NCI-H2196 treated with DMSO at 0.1 percent for 48 hours (cell line): ENCODE results near the gene MOB1B.

Experiments used
- DNase-seq: peaks from one replicate; lab custom pipeline; 2025; ENCODE audit not compliant: unreplicated experiment; lab: John Stamatoyannopoulos, UW

Gene MOB1B

DNA sequence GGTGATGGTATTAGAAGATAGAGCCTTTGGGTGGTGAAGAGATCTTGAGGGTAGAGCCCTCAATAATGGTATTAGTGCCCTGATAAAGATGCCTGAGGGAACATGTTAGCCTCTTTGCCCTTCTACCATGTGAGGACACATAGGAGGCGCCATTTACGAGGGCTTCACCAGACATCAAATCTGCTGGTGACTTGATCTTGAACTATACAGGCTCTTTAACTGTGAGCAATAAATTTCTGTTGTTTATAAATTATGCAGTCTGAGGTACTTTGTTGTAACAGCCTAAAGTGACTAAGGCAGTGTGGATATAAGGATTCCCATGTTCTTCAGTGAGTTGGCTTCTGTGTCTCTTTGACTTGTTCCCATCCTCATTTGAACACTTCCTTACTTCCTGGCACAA, 11.8 kb downstream of the MOB1B start:
- no peak for DNase-seq

DNA sequence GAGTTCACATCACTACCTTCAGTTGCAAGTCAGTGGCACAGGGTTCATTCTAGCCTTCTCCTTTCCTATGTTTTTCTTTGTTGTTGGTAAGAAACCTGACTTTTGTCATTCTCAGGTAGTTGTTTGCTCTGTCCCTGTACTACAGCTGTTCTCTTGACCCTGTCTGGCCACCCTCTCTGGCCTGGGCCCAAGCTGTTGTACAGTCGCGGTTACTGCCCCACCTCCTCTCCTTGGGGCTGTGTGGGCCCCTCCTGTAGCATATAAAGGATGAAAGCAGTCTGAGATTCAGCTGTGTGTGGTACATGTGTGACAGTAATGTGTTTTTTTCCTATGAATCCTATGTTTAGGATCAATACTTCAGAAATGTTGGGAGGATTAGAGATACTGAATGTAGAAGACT, 12.5 kb downstream of the MOB1B start:
- DNase-seq, result no peak

DNA sequence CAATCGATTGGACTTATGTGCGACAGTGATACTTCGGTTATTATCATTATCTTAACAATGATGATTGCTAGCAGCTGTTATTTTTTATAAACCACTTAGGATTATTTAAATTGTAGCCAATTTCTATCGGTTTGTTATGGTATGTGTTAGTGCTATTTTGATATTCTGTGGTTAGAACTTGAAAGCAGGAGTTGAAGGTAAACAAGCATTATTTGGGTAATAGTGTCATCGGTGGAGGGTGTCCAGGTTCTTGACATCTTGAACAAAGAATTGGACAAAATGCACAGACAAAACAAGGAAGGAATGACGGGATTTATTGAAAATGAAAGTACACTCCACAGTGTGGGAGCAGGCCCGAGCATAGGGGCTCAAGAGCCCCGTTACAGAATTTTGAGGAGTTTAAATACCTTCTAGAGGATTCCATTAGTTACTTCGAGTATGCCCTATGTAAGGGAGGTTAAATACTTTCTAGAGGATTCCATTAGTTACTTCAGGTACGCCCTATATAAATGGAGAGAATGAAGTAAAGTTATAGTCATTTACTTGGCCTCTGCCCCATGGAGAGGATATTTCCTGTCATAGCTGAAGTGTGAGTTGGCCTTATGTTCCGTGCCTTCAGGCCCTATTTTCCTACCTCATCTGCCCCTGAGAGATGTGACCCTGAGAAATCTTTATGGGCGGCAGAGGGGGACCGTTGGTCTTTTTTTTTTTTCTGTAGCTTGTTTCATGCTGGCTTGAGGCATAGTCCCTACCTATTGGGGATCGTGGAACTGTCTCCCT, 13.1 kb downstream of the MOB1B start:
- no peak for DNase-seq

DNA sequence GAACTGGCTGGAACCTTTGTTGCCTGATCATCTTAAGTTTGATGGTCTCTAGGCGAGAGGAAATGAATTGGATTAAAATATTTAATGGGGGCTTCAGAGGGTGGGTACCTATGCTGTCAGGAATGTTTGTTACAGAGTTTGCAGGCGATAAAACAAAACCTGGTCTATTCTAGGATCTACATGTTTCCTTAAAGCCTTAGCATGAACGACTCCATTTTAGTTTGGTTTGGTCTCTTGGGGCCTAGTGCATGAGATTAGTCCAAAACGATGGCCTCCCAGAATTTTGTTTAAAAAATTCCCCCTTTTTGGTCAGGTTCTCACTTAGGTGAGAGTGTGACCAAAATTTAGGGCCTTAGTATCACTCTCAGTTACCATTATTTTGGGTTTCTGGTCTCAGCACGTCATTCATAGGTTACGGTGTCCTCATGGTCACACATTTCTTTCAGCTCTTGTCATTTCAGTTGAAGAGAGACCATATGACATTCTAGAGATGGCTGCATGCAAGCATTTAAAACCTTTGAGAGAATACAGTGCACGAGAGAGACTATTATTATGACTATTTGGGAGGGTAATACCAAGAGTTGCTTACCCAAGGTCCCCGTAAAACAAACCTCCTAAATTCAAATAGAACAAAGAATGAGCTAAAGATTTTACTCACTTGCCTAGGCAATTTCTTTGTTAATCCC, 13.8 kb downstream of the MOB1B start:
- DNase-seq, result no peak

DNA sequence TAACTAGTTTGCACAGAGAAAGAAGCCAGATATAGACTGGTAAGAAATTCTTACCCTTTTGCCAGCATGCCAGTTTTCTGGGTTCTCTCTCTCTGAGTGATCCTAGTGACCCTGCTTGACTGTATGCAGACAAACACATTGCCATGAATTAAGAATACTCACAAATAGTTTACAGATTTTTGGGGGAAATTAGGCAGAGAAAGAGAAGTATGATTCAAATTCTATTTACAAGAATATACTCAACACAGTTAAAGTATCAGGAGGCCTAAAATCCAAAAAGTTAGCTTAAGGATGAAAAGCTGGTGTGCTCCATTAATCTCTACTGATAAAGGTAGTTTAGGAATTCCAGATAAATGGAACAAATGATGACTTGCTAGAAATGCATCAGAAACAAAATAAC, 18.4 kb downstream of the MOB1B start:
- no peak for DNase-seq

DNA sequence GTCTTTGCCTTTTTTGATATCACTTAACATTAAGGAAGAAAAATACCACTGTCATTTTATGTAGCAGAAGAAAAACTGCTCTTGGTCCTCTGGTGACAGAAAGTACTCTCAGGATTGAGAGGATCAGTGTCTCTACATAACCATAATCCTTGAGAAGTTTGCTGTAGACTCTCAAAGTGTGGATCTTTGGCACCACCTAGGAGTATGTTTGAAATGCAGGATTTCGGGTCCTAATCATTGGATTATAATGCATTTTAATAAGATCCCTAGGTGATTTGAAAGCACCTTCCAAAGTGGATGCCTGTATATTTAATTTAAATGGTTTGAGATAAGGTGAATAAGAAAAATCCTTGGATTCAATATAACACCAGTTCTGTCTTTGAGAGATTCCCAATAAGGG, 23.2 kb downstream of the MOB1B start:
- DNase-seq, result no peak

DNA sequence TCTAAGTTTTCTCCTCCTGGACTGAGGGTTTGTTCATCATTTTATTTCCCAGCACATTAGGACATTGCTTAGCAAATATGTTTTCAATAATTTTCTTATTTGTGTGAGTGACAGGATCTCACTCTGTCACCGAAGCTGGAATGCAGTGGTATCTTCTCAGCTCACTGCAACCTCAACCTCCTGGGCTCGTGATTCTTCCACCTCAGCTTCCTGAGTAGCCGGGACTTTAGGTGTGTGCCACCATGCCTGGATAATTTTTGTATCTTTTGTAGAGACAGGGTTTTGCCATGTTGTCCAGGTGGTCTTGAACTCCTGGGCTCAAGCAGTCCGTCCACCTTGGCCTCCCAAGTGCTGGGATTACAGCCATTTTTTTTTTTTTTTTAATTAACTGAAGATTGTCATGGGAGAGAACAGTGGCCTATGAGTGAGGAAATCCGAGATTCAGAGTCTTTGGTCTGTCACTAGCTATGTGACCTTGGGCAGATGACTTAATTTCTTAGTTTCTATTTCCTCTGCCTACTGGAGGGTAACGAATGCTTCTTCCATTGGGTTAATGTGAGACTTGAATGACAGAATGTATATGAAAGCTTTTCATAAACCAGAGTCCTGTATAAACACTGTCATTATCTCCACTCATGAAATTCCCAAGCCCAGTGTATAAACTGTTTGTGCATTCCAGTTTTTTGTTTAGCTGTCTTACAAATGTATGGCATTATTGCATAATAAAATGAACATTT, 23.9 kb downstream of the MOB1B start:
- DNase-seq, result no peak

DNA sequence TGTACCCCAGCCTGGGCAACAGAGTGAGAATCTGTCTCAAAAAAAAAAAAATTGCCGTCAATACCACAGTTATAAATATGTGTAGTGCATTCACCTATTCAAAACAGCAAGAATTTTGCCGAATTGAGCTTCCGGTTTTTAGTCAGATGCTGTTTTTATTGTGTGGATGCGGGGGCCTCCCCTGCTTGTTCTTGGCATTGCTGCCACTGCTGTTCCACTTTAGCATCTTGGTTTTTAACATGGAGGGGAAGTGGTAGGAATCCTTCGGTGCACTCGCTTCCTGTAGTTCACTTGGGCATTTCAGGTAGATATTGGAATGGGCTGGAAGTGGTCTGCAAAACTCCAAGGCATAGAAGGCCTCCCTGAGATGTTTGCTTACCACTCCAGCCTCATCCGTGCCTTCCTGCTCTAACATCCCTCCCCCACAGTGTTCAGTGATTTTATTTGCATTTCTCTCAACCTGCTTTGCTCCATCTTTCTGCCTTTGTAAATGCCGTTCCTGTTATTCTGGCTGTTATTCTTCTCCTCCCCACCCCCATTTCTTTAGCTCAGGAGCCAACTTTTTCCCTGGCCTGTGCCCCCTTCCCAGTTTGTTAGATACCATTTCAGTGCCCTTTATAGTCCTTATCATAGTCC, 25.5 kb downstream of the MOB1B start:
- no peak for DNase-seq

DNA sequence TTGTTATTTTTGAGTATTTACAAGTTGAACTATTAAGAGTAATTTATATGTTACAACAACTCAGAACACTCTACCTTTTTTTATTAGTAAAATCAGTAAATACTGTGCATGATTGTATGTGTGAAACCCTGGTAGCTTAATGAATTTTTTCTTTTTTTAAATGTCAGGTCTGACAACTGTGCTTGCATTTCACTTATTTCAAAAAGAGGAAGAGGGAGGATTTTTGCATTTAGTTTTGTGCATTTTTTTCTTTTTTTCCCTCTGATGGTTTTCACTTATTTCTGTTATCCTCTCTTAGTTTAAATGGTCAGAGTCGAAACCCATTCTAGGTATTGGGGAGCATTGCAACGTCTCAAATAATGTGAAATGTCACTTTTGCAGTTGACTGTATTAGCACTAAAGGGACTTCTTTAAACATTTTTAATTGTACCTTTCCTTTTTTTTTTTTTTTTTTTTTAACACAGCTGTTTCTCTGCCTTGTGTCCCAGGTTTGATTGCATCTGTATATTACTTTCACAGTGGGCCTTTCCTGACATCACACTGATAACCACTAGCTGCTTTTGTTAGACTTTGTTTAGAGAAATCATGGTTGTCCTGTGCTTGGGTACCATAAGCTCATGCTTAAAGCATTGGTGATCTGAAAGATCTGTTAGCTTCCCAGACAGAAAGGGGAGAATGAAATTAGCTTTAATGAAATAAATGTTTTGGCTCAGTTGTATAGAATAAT, 28.5 kb downstream of the MOB1B start:
- no peak for DNase-seq

DNA sequence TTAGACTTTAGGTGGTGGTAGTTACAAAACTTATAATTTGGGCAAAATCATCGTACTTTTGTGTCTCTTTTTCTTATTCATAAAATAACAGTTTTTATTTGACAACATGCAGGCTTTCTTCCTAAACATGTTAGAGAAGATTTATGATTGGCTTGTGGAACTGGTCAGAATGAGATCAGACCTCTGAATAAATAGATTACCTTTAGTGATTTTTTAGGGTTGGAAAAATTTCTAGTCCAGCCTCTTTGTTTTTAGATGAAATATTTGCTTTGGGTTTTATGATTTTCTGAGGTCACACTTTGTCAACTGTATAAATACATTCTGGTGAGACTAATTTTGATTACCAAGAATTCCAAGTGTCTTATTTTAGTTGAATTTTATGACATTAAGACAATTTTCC, 29.2 kb downstream of the MOB1B start:
- no peak for DNase-seq

DNA sequence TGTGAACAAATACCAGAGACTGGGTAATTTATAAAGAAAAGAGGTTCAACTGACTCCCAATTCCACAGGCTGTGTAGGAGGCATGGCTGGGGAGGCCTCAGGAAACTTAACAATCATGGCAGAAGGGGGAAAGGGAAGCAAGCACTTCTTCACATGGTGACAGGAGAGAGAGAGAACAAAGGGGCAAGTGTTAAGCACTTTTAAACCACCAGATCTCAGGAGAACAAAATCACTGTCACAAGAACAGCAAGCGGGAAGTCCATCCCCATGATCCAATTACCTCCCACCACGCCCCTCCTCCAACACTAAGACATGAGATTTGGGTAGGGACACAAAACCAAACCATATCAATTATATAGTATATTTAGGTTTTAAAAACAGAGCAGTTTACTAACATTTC, 30.8 kb downstream of the MOB1B start:
- no peak for DNase-seq

DNA sequence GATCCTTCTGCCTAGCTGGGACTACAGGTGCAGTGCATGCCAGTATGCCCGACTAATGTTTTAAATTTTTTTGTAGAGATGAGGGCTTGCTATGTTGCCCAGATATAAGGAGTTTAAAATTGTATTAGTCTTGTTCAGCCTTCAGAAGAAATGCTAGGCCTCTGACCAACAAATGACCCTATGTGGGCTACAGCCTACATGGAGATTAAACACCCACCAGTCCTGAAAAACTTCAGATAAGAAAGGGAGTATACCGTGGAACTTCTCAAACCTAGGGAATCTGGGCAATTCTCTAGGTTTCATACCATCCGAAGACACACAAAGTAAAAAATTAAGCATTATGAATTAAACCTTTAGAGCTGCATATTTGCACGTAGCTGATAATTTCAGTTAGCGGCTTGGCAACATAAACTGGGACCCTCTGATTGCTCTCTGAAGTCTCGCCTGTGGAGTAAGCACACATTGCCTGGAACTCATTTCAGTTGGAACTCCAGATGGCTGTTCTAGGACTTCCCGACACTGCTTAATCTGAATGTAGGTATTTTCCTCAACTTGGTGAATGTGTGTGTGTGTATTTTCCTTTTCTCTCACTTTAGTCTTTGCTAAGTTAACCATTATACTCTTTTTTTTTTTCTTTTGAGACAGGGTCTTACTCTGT, 33.0 kb downstream of the MOB1B start:
- DNase-seq, result no peak

DNA sequence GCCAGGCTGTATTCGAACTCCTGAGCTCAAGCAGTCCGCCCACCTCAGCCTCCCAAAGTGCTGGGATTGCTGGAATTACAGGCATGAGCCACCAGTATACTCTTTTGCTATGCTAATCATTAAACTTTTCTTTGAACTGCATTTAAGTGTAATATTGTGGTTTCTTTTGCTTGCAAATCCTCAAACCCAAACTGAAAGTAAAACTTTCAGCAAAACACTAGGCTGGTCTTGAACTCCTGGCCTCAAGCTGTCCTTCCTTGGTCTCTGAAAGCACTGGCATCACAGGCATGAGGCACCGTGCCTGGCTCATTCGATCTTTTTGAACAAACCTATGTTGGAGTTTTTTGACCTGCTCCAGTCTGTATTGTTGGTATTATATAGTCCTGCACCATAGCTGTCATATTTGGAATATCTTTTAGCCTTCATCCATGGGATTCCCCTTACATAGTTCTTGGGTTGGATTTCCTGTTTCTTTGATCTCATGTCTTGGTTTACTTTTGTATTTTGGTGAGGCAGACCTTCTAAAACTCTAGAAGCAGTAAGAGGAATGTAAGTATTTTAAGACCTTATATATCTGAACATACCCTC, 34.1 kb downstream of the MOB1B start:
- DNase-seq, result no peak

DNA sequence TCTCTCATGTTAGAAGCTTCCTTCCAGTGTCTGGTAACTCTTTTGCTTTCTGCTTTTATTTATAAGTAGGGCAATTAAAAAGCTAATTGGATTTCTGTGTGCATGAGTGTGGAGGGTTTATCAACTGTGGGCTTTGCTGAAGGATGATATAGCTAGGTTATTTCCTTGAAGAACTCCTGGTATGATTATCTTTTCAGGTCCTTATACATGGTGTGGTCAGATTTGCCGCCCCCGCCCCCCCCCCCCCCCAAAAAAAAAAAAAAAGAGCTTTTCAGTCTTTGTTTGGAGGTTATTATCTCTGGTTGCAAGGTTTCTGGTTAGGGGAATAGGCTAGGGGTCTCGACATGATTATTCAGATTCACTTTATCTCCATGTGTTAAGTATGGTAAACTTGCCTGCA, 35.9 kb downstream of the MOB1B start:
- no peak for DNase-seq

DNA sequence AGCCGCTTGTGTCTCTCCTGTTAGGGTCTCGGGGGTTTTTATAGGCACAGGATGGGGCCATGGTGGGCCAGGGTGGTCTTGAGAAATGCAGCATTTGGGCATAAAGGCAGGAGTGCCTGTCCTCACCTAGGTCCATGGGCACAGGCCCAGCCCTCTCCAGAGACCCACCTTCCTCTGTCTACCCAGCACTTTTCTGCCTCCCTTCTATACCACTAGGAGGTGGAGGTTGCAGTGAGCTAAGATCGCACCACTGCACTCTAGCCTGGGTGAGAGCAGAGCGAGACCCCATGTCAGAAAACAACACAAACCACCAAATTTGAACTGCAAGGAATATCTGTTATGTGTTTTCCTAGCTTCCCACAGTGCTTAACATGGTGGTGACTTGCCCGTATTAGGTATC, 38.0 kb downstream of the MOB1B start:
- DNase-seq, result no peak

DNA sequence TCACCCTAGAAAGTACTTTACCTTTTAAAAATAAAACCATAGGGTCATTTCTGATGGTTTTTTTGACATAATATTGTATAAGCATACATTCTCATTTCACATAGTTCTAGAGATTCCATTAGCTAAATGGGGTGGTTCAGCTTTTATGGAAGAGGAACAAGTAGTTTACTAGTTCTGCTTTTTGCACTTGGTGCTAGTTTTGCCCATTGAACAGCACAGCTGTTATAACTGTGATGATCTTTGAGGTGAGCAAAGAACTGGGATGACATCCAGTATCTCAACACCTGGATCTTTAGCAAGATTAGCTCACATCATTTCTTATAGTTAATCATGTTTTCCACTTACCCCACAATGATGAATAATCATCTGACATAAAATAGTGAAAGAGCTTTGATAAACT, 40.9 kb downstream of the MOB1B start:
- DNase-seq, result no peak

DNA sequence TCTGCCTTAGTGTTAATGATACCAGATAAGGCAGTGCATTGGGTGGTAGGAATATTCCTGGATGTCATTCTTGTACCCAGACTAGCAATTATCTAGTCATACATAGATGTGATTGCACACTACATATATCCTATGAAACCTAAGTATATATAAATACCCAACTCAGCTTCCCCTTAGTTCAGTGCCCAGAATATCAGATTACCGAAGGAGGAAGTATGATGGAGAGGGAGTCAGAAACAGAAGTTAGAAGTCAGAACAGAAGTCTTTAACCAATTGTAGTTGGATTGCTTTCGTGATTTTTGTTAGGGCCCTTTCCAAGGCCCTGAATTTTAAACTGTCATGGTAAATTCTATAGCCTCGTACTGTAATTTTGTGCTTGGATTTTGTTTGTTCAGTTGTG, 42.9 kb downstream of the MOB1B start:
- DNase-seq, result no peak

DNA sequence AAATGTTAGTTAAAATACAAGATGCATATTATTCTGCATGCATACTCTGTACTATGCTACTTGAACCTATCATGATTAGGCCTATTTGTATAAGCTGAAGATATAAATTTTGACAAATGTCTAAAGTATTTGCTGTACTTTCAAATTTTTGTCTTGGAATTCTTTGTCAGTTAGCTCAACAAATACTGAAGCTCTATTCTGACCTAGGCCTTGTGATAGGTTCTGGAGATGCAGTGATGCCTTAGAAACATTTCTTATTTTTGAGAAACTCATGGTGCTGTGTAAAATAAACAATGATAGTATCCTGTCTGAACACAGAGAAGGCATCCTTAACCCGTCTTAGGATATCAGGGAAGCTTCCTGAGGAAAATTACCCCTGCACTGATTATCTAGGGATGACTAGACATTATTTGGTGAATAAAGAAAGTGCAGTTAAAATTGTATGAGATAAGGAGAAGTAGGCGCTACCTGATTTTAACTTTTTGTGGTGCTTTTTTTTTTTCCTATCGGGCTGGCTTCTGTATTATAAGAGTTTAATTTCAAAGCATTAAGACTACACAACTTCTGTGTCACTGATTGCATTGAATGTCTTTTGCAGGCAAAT, 43.4 kb downstream of the MOB1B start:
- DNase-seq, result no peak

DNA sequence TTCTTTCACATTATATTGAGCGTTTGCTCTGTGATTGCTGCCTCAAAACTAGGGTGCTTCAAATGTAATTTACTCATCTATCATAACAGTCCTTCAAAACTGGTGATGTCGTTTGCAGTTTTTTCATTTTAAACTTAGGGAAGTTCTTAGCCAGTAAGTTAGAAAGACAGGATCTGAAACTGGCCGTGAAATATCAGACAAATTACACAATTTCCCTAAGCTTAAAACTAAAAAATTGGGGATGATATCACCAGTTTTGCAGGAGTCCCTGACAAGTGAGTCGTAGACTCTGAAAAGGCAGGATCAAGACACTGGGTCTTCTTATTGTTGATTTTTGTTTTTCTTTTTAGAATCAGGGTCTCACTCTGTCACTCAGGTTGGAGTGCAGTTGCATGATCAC, 44.8 kb downstream of the MOB1B start:
- DNase-seq, result no peak
